GM12878 (cell line): ENCODE measurements around the gene POLR3K. TPM values are rescaled to one million over a fixed set of nuclear protein-coding genes. Genes with fewer than 3 reads are reported as not detected.

Experiments used
- BCL3 ChIP-seq: IDR thresholded peaks from 2 replicates; pipeline ENCODE4 v1.6.1; 2011; ENCODE audit warnings: borderline replicate concordance, low read depth, mild to moderate bottlenecking, moderate library complexity, low read length; ENCODE audit not compliant: insufficient read depth, poor library complexity, severe bottlenecking
- BHLHE40 ChIP-seq, 2 experiments: fragments of 450-650 bp in 1 of 2; IDR thresholded peaks; 2 replicates each; pipeline ENCODE4 v1.6.1; 2011 to 2017; ENCODE audit warnings: low read depth in 2 of 2, borderline replicate concordance in 1 of 2, improper control_type of control experiment in 1 of 2, low read length in 1 of 2, mild to moderate bottlenecking in 1 of 2
- CUX1 ChIP-seq: IDR thresholded peaks from 2 replicates; pipeline ENCODE4 v1.6.1; 2012; ENCODE audit warnings: improper control_type of control experiment, low read depth, low read length; ENCODE audit not compliant: insufficient replicate concordance
- DPF2 ChIP-seq: fragments of 450-650 bp; IDR thresholded peaks from 2 replicates; pipeline ENCODE4 v1.6.1; 2017; ENCODE audit warnings: mild to moderate bottlenecking
- E2F4 ChIP-seq: IDR thresholded peaks from 2 replicates; pipeline ENCODE4 v1.6.1; 2012; ENCODE audit warnings: low read depth, low read length, improper control_type of control experiment
- EZH2 ChIP-seq: IDR thresholded peaks from 2 replicates; pipeline ENCODE4 v1.6.1; 2012; ENCODE audit warnings: low read depth, mild to moderate bottlenecking, control low read depth, inconsistent platforms, low read length, borderline replicate concordance; ENCODE audit not compliant: control insufficient read depth
- GATAD2B ChIP-seq: fragments of 450-650 bp; conservative IDR thresholded peaks from 2 replicates; pipeline ENCODE4 v1.6.1; 2017; ENCODE audit warnings: low read depth, mild to moderate bottlenecking, moderate library complexity
- NR2F1 ChIP-seq: fragments of 450-650 bp; conservative IDR thresholded peaks from 2 replicates; pipeline ENCODE4 v1.6.1; 2017; ENCODE audit warnings: mild to moderate bottlenecking
- RELA ChIP-seq: fragments of 450-650 bp; IDR thresholded peaks from 2 replicates; pipeline ENCODE4 v1.8.0; 2014; ENCODE audit warnings: borderline replicate concordance; ENCODE audit not compliant: partially characterized antibody
- SKIL ChIP-seq: fragments of 450-650 bp; IDR thresholded peaks from 2 replicates; pipeline ENCODE4 v1.6.1; 2017; ENCODE audit warnings: mild to moderate bottlenecking, low read depth, inconsistent platforms; ENCODE audit not compliant: poor library complexity, severe bottlenecking
- TCF12 ChIP-seq: IDR thresholded peaks from 2 replicates; pipeline ENCODE4 v1.6.1; 2011; ENCODE audit warnings: low read depth, mild to moderate bottlenecking, low read length
- USF1 ChIP-seq: IDR thresholded peaks from 2 replicates; pipeline ENCODE4 v1.6.1; 2011; ENCODE audit warnings: borderline replicate concordance, low read depth, mild to moderate bottlenecking, moderate library complexity, mixed read lengths, low read length; ENCODE audit not compliant: insufficient read depth; ENCODE audit errors: extremely low read length
- USF2 ChIP-seq: IDR thresholded peaks from 2 replicates; pipeline ENCODE4 v1.6.1; 2011; ENCODE audit warnings: low read depth, low read length, improper control_type of control experiment, borderline replicate concordance
- ZNF217 ChIP-seq: fragments of 450-650 bp; IDR thresholded peaks from 2 replicates; pipeline ENCODE4 v1.6.1; 2017; ENCODE audit warnings: antibody characterized with exemption, mild to moderate bottlenecking
- polyA plus RNA-seq, 11 experiments: library from polyadenylated mRNA; depleted of rRNA in 4 of 11; unstranded in 6 of 11; stranded (reverse) in 5 of 11; fragments of >200 nt; fragmentation: Nextera tagmentation in 4 of 11; fragmentation: Illumina TruSeq in 1 of 11; extraction: Ambion mirVana in 4 of 11; extraction: Trizol in 1 of 11; gene quantifications; 1 replicate in 1 of 11; 2 replicates in 10 of 11; pipeline versions ENCODE4 v1.2.1 to v1.2.3, GENCODE V29; 2011 to 2016; ENCODE audit warnings: inconsistent platforms in 2 of 11, missing spikeins in 2 of 11, low read depth in 1 of 11
- total RNA-seq, 4 experiments: library from RNA; depleted of rRNA in 3 of 4; stranded (reverse); fragments of >200 nt in 3 of 4; fragmentation: Illumina TruSeq in 1 of 4; extraction: Trizol in 1 of 4; gene quantifications; 2 replicates each; pipeline versions ENCODE4 v1.2.1 to v1.2.3, GENCODE V29; 2013 to 2021

The POLR3K gene
- total and polyA plus RNA-seq, 10 of the 15 experiments (the other 5 are each of a cell fraction or from before 2014, with no cell fraction given), result 25.3 to 222 (median 64.0) TPM

- TF ChIP-seq E2F4, result no peak
- TF ChIP-seq TCF12, result no peak
- 0 out of 2 replicates have a peak, but pooled peaks have one; percentile 57 for TF ChIP-seq EZH2
- TF ChIP-seq USF1, result peak; percentile 15
- no peak for TF ChIP-seq SKIL
- no peak for TF ChIP-seq RELA
- 0 out of 2 replicates have a peak, but pooled peaks have one; percentile 30 for TF ChIP-seq GATAD2B
- TF ChIP-seq ZNF217, result no peak
- no peak for TF ChIP-seq CUX1
- peak in 1 of 2 experiments; percentile 43; a peak in 2 of 4 replicates for TF ChIP-seq BHLHE40 (IDR thresholded peaks at IDR 0.05; ENCODE audit: borderline replicate concordance in 1 of 2, low read depth in 2 of 2, low read length in 1 of 2)
- TF ChIP-seq DPF2, result no peak
- no peak for TF ChIP-seq BCL3
- no peak for TF ChIP-seq USF2
- TF ChIP-seq NR2F1, result no peak
Observed at GRCh38 chr16:72561-73548, 19.4 kb upstream of the POLR3K start, which contains the start of gene RHBDF1 (continued).
